HFFc6 (cell line): ENCODE measurements around the gene FNIP1. TPM values are rescaled to one million over a fixed set of nuclear protein-coding genes. Genes with fewer than 3 reads are reported as not detected.
A peak's percentile ranks its signal among the peaks of the same experiment; 100 is the strongest.
"Not testable (repeated sequence)": the region's sequence is repeated elsewhere in the genome, so short reads cannot be mapped to it uniquely, and the experiment has no call there.

ENCODE experiments used
- DNase-seq: peaks from one replicate; pipeline ENCODE4 v3.0.0-alpha.2; 2018
- H3K27ac Mint-ChIP-seq: 2 replicates; pipeline ENCODE4 v1.8.0; 2020; ENCODE audit warnings: mild to moderate bottlenecking, mixed read lengths
- H3K27me3 Mint-ChIP-seq: 2 replicates; pipeline ENCODE4 v1.8.0; 2021; ENCODE audit warnings: mild to moderate bottlenecking, moderate library complexity, mixed read lengths; ENCODE audit not compliant: insufficient read depth
- H3K36me3 Mint-ChIP-seq: 2 replicates; pipeline ENCODE4 v1.8.0; 2021; ENCODE audit warnings: low read depth, mixed read lengths
- H3K4me1 Mint-ChIP-seq: 2 replicates; pipeline ENCODE4 v1.8.0; 2020; ENCODE audit warnings: low read depth, mixed read lengths
- H3K4me3 Mint-ChIP-seq: 2 replicates; pipeline ENCODE4 v1.8.0; 2020; ENCODE audit warnings: mild to moderate bottlenecking, moderate library complexity, mixed read lengths
- H3K9me3 Mint-ChIP-seq: 2 replicates; pipeline ENCODE4 v1.8.0; 2020; ENCODE audit warnings: mild to moderate bottlenecking, mixed read lengths
- CTCF ChIP-seq: fragments of 200-600 bp; sonication (generic); IDR thresholded peaks from 2 replicates; pipeline ENCODE4 v1.5.0; 2021; ENCODE audit warnings: antibody characterized with exemption, mild to moderate bottlenecking
- total RNA-seq, 6 experiments: library from RNA; stranded (reverse); fragmentation: NEBNext Ultra II Directional; extraction: Animal tissue kit (Norgen Biotek cat#: 25700); gene quantifications; 2 replicates in 1 of 6; 3 replicates in 5 of 6; pipeline ENCODE4 v1.2.3, GENCODE V29; 2021

The FNIP1 gene
- total RNA-seq, 6 experiments from 2014 or later = 19.9 to 24.8 (median 22.1) TPM

- no peak for DNase-seq
- H3K36me3 Mint-ChIP-seq = peaks cover 17% of the 10 kb centered on the region
- no peak overlapping the region for H3K27ac Mint-ChIP-seq
- H3K4me3 Mint-ChIP-seq = no peak overlapping the region
- TF ChIP-seq CTCF = no peak
- no peaks in the 10 kb centered on the region for H3K9me3 Mint-ChIP-seq
- no peaks in the 10 kb centered on the region for H3K27me3 Mint-ChIP-seq
- peaks cover 44% of the 10 kb centered on the region for H3K4me1 Mint-ChIP-seq
Observed at GRCh38 chr5:131682826-131683225, 114.0 kb downstream of the FNIP1 start.

- no peak for DNase-seq
- H3K27ac Mint-ChIP-seq = no peak overlapping the region
- no peak for TF ChIP-seq CTCF
- no peaks in the 10 kb centered on the region for H3K9me3 Mint-ChIP-seq
- H3K4me3 Mint-ChIP-seq = no peak overlapping the region
- peaks cover 23% of the 10 kb centered on the region for H3K36me3 Mint-ChIP-seq
- peaks cover 41% of the 10 kb centered on the region for H3K4me1 Mint-ChIP-seq
- H3K27me3 Mint-ChIP-seq = no peaks in the 10 kb centered on the region
Observed at GRCh38 chr5:131682175-131682574, 114.6 kb downstream of the FNIP1 start.

- Mint-ChIP-seq H3K27ac (peak overlapping the region; percentile 47), H3K4me3 (no peak overlapping the region; the same call in 1 of the 2 replicates), H3K4me1 (peaks cover 31% of the 10 kb centered on the region), H3K9me3 (no peaks in the 10 kb centered on the region), H3K27me3 (no peaks in the 10 kb centered on the region), H3K36me3 (peaks cover 40% of the 10 kb centered on the region)
- DNase-seq = peak; percentile 62
- TF ChIP-seq CTCF = no peak
Observed at GRCh38 chr5:131679911-131680310, 116.9 kb downstream of the FNIP1 start.

GRCh38 chr5:131678273-131678672 is 118.5 kb downstream of the FNIP1 start:
- DNase-seq, H3K27ac Mint-ChIP-seq, H3K4me3 Mint-ChIP-seq, H3K9me3 Mint-ChIP-seq, H3K27me3 Mint-ChIP-seq: not testable (repeated sequence)
- Mint-ChIP-seq H3K36me3 (peaks cover 42% of the 10 kb centered on the region), H3K4me1 (peaks cover 31% of the 10 kb centered on the region)

GRCh38 chr5:131677115-131677514 is 119.7 kb downstream of the FNIP1 start:
- H3K4me1 Mint-ChIP-seq = peaks cover 38% of the 10 kb centered on the region
- DNase-seq = no peak
- peaks cover 43% of the 10 kb centered on the region for H3K36me3 Mint-ChIP-seq
- TF ChIP-seq CTCF = no peak
- H3K4me3 Mint-ChIP-seq = no peak overlapping the region
- no peaks in the 10 kb centered on the region for H3K9me3 Mint-ChIP-seq
- H3K27ac Mint-ChIP-seq = peak overlapping the region; percentile 5; the same call in 1 of the 2 replicates
- H3K27me3 Mint-ChIP-seq = no peaks in the 10 kb centered on the region

- no peaks in the 10 kb centered on the region for H3K9me3 Mint-ChIP-seq
- H3K4me3 Mint-ChIP-seq = peak overlapping the region; percentile 23
Observed at GRCh38 chr5:131672776-131673175, 124.0 kb downstream of the FNIP1 start.

More at GRCh38 chr5:131672776-131673175, 124.0 kb downstream of the FNIP1 start:
- no peak for TF ChIP-seq CTCF
- Mint-ChIP-seq H3K4me1 (peaks cover 23% of the 10 kb centered on the region), H3K27ac (peak overlapping the region; percentile 87), H3K36me3 (peaks cover 52% of the 10 kb centered on the region), H3K27me3 (no peaks in the 10 kb centered on the region)
- no peak for DNase-seq
